Prostate gland (tissue), 2 donors: ENCODE measurements around the gene AGAP2. TPM values are rescaled to one million over a fixed set of nuclear protein-coding genes. Genes with fewer than 3 reads are reported as not detected.
A peak's percentile ranks its signal among the peaks of the same experiment; 100 is the strongest.

Experiments used
- DNase-seq: peaks from one replicate; pipeline ENCODE4 v3.0.0-alpha.2; 2019; ENCODE audit warnings: low spot score
- H3K27ac ChIP-seq, 2 donors: fragments of 200-600 bp; sonication (generic); 2 replicates each; pipeline ENCODE4 v1.5.1; 2017 to 2019
- H3K27me3 ChIP-seq: fragments of 200-600 bp; sonication (generic); replicated peaks from 2 replicates; pipeline ENCODE4 v1.5.1; 2019; ENCODE audit not compliant: insufficient read depth
- H3K36me3 ChIP-seq, 2 donors: fragments of 200-600 bp; sonication (generic); 1 replicate in 1 of 2; 2 replicates in 1 of 2; pipeline versions ENCODE4 v1.5.1 to v1.8.1; 2017 to 2019
- H3K4me1 ChIP-seq: fragments of 200-600 bp; sonication (generic); replicated peaks from 2 replicates; pipeline ENCODE4 v1.5.1; 2019
- H3K4me3 ChIP-seq, 2 donors: fragments of 200-600 bp; sonication (generic); 2 replicates each; pipeline ENCODE4 v1.5.1; 2017 to 2019
- H3K9me3 ChIP-seq: fragments of 200-600 bp; sonication (generic); 2 replicates; pipeline ENCODE4 v1.5.1; 2017
- POLR2A ChIP-seq: fragments of 450-650 bp; IDR thresholded peaks from one replicate; pipeline ENCODE4 v1.6.1; 2016; ENCODE audit warnings: antibody characterized with exemption, mild to moderate bottlenecking
- POLR2AphosphoS5 ChIP-seq: sonication (generic); formaldehyde crosslinking; IDR thresholded peaks from one replicate; pipeline ENCODE4 v1.6.1; 2017; ENCODE audit warnings: antibody characterized with exemption
- WGBS: methylation state at CpG from one replicate; pipeline ENCODE4 v1.1.5; 2018; 5-methylcytosine and 5-hydroxymethylcytosine counted together
- intact Hi-C: fragments of 100-400 bp; cut with DNase I; formaldehyde crosslinking; loops from one replicate; pipeline ENCODE4 v1.14.2; 2022
- total RNA-seq, 2 donors: library from RNA; depleted of rRNA; stranded (reverse); fragments of >200 nt; gene quantifications; one replicate each; pipeline ENCODE4 v1.1.0, GENCODE V29; 2016
- TF ChIP-seq, protein P1 (sequence below), 4 experiments: fragments of 200-600 bp in 2 of 4; fragments of 450-650 bp in 2 of 4; sonication (generic) in 2 of 4; IDR thresholded peaks; 1 replicate in 3 of 4; 2 replicates in 1 of 4; pipeline ENCODE4 v1.5.1; 2016 to 2019; ENCODE audit warnings: antibody characterized with exemption in 4 of 4, mild to moderate bottlenecking in 2 of 4, moderate library complexity in 2 of 4

Gene AGAP2
- total RNA-seq, 2 donors from 2014 or later = 0.82 to 4.2 TPM

DNA sequence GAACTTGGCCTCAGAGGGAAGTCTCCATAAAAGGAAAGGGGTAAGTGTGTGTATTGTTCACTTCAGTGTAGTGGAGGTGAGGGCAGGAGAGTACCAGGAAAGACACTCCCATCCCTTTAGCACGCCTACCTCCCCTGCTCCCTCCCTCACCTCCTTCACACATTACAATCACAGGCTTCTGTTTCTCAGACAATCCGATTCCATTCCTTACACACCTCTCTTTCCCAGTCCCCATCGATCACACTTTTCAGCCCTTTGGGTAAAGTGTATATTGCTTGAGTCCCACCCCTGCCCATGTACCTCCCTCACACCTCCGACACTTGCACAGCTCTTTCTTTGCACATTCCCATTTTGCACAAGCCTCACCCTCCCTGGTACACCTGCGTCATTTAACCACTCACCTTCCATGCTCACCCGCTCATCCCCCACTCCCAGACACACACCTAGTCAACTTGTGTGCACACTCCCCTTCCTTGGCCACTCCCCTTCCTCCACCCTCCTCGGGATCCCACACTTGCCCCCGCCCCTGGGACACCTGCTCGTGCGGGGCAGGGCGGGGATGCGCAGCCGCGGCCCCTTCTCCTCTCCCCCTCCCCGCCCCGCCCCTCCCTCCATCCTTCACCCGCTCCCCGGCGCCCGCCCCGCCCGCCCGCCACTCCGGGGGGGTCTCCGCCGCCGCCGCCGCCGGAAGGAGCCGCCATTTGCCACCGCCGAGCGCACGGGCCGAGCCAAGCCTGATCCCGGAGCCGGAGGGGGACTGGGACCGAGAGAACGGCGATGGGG is 16.1 kb upstream of the AGAP2 start, which contains the start of gene MARCHF9:
Gene MARCHF9, plus strand, starts transcription at position 693 of the 783 bp plus-strand sequence. CDS start 426 bp downstream, outside the sequence.
- no peaks in the 10 kb centered on the region for H3K36me3 ChIP-seq
- DNase-seq = peak; percentile 73
- H3K4me3 ChIP-seq = peak within 1 kb of the TSS; percentile 80 to 87
- peak within 1 kb of the TSS; percentile 66 to 78 for H3K27ac ChIP-seq
- intact Hi-C loops = no loop called here
- TF ChIP-seq POLR2AphosphoS5 (peak; percentile 34), POLR2A (peak; percentile 19)
- TF ChIP-seq, protein P1, sequence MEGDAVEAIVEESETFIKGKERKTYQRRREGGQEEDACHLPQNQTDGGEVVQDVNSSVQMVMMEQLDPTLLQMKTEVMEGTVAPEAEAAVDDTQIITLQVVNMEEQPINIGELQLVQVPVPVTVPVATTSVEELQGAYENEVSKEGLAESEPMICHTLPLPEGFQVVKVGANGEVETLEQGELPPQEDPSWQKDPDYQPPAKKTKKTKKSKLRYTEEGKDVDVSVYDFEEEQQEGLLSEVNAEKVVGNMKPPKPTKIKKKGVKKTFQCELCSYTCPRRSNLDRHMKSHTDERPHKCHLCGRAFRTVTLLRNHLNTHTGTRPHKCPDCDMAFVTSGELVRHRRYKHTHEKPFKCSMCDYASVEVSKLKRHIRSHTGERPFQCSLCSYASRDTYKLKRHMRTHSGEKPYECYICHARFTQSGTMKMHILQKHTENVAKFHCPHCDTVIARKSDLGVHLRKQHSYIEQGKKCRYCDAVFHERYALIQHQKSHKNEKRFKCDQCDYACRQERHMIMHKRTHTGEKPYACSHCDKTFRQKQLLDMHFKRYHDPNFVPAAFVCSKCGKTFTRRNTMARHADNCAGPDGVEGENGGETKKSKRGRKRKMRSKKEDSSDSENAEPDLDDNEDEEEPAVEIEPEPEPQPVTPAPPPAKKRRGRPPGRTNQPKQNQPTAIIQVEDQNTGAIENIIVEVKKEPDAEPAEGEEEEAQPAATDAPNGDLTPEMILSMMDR (IDR thresholded peaks at IDR 0.05) = no peak
- no peaks in the 10 kb centered on the region for H3K9me3 ChIP-seq
- 1% methylated on average over 25 of the region's 41 CpGs for WGBS
- H3K27me3 ChIP-seq = no peaks in the 10 kb centered on the region
- peaks cover 3% of the 10 kb centered on the region for H3K4me1 ChIP-seq

DNA sequence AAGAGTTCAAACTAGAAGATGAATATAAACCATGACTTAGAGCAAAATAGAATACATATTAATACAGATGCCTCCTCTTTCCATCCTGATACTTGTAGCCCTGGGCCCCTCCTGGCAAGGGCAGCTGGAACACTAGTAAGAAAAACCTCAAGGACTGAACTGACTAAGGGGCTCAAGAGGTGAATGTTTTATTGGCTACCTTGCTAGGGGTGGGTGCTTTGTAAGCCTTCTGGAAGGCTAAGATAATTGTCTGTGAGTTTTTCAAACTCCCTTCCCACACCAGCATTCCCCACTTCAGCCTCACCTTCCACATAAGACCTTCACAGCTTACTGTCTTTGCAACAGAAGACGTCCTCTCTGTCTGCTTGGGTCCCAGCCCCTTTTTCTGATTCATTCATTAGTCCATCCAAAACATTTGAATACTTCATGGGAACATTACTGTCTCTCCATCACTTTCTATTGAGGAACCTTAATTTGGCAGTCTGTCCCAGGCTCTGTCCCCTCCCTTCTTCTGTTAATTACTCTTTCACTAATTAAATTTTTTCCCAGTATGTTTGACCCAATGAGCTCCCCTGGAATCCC is 15.3 kb upstream of the AGAP2 start:
- intact Hi-C loops = no loop called here
- DNase-seq = no peak
- TF ChIP-seq POLR2A (no peak), POLR2AphosphoS5 (no peak)
- TF ChIP-seq, protein P1 (IDR thresholded peaks at IDR 0.05) = no peak
- Histone ChIP-seq H3K27me3 (no peaks in the 10 kb centered on the region), H3K9me3 (no peaks in the 10 kb centered on the region), H3K4me1 (peaks cover 3% of the 10 kb centered on the region), H3K4me3 (no peak overlapping the region), H3K27ac (peak overlapping the region; percentile 66 to 78), H3K36me3 (no peaks in the 10 kb centered on the region)
- WGBS = 29% methylated on average over 1 of the region's 1 CpG

DNA sequence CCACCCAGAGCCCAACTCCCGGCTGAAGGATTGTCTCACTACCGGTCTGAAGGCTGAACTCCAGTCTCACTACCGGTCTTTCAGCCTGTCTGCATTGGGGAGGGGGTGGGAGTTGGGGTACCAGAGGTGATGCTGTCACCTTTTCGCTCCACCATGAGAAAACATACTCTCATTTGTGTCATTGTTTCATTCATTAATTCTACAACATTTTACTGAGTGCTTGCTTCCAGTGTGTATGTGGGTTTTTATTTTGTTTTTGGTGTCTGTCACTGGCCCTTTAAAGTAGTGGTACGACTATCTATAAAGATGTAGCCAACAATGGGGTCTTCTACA is 14.1 kb upstream of the AGAP2 start:
- no peak for DNase-seq
- no peaks in the 10 kb centered on the region for H3K9me3 ChIP-seq
- H3K27me3 ChIP-seq = no peaks in the 10 kb centered on the region
- intact Hi-C loops = no loop called here
- H3K36me3 ChIP-seq = peaks cover 0 to 4% of the 10 kb centered on the region in 2 donors
- H3K27ac ChIP-seq = peak overlapping the region; percentile 81 to 86
- TF ChIP-seq POLR2A (no peak), POLR2AphosphoS5 (no peak)
- TF ChIP-seq, protein P1 (IDR thresholded peaks at IDR 0.05) = no peak
- H3K4me1 ChIP-seq = peaks cover 3% of the 10 kb centered on the region
- peak overlapping the region; percentile 66 to 70 for H3K4me3 ChIP-seq
- under 1% methylated on average over 5 of the region's 5 CpGs for WGBS

DNA sequence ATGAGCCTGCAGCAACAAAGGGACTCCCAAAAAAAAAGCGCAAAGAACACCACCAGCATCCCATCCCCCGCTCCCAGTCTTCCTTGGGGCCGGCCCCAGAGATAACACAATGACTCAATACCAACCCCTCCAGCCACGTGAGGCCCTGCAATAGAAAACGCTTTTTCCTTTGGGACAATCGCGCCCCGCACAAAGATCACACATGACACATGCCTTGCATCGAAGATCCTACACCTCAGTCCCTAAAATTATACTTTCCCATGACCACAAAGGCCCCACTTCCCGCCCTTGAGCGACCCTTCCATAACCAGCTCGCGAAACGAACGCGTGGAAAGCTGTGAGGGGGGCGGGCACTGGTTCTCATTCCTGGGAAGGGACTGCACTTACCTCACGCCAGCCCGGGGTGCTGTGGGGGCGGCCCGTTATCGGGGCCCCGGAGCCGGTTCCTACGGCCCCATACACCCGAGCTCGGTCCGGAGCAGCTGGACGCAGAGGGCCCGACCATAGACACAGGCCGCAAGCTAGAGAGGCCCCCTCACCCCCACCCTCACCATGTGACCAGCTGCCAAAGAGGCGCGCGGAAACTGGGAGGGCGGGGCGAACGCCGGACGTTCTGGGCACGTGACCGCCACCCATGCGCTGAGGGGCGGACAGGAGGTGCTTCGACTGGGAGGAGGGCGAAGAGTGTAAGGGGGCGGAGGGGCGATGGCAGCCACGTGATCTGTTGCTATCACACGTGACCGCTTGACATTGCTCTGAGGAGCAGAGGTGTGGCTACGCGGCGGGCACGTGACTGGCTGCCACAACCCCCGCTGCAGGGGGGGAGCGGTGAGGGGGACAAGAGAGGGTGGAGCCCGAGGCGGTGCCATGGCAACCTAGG is 13.5 kb upstream of the AGAP2 start, which contains the start of gene CDK4:
Gene CDK4, minus strand, starts transcription at position 523 of the 880 bp plus-strand sequence. CDS start 593 bp downstream, outside the sequence.
- intact Hi-C loops = no loop called here
- H3K27me3 ChIP-seq = no peaks in the 10 kb centered on the region
- peaks cover 3% of the 10 kb centered on the region for H3K4me1 ChIP-seq
- no peaks in the 10 kb centered on the region for H3K9me3 ChIP-seq
- TF ChIP-seq POLR2AphosphoS5 (peak; percentile 100), POLR2A (peak; percentile 61)
- TF ChIP-seq, protein P1 (IDR thresholded peaks at IDR 0.05) = peak in 1 of 4 experiments; percentile 19
- under 1% methylated on average over 58 of the region's 58 CpGs for WGBS
- H3K36me3 ChIP-seq = peaks cover 0 to 4% of the 10 kb centered on the region in 2 donors
- H3K27ac ChIP-seq = peak within 1 kb of the TSS; percentile 81 to 86
- DNase-seq = peak; percentile 100
- H3K4me3 ChIP-seq = peak within 1 kb of the TSS; percentile 66 to 70
